ENCODE data around the gene KRTAP3-2.

DNA sequence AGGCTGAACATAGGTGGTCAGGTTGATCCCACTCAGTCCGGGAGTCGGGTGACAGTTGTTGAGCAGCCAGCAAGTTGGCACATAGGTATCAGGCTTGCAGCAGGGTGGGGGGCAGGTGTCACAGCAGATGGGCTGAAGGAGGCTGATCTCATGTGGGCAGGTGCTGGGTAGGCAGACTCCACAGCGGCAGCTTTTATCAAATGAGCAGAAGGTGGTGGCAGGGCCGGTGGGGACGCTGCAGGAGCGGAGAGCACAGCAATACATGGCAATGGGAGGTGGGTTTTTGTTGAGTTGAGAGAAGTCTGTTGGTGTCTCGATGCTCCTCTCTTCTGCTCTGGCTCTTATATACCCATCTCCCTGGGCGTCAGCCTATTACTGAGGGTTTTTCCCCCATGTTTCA lies 9.1 kb upstream of the KRTAP3-2 start, which contains the start of gene KRTAP3-1:
- TF ChIP-seq CEBPB (IDR thresholded peaks at IDR 0.05) (no peak), NFIC (IDR thresholded peaks at IDR 0.05) (no peak), TCF12 (IDR thresholded peaks at IDR 0.05; ENCODE audit: low read depth) (no peak)
